B cell (primary cell): ENCODE data around the gene MPP2. TPM values are rescaled to one million over a fixed set of nuclear protein-coding genes. Genes with fewer than 3 reads are reported as not detected.
A peak's percentile ranks its signal among the peaks of the same experiment; 100 is the strongest.

ENCODE experiments used
- ATAC-seq: fragments of 200-7000 bp; cut with Tn5 transposase; one replicate; pipeline ENCODE4 v1.10.0; 2021; ENCODE audit warnings: low read depth, mild to moderate bottlenecking, moderate number of reproducible peaks, moderate library complexity
- CTCF ChIA-PET: fragments of 350-600 bp; sonication (Branson Sonifier 250); formaldehyde crosslinking; loops from one replicate; lab custom pipeline; 2021; ENCODE audit warnings: antibody characterized with exemption, inconsistent platforms; lab: Charles Lee
- POLR2A ChIA-PET: fragments of 350-600 bp; sonication (Branson Sonifier 250); formaldehyde crosslinking; loops from one replicate; lab custom pipeline; 2021; ENCODE audit warnings: antibody characterized with exemption; lab: Charles Lee
- DNase-seq: peaks from one replicate; pipeline ENCODE4 v3.0.0; 2013
- H2AFZ ChIP-seq: 2 replicates; pipeline ENCODE4 v1.6.1; 2012; ENCODE audit warnings: mild to moderate bottlenecking, low read depth, low read length; ENCODE audit not compliant: insufficient read depth, poor library complexity, severe bottlenecking
- H3K27ac ChIP-seq, 2 donors: 1 replicate in 1 of 2; 2 replicates in 1 of 2; pipeline ENCODE4 v1.5.1; 2012 to 2013; ENCODE audit warnings: low read length in 2 of 2, mild to moderate bottlenecking in 2 of 2, moderate library complexity in 1 of 2
- H3K27me3 ChIP-seq, 4 experiments: fragments of 200-600 bp in 1 of 4; sonication (generic) in 1 of 4; replicated peaks in 1 of 4; 1 replicate in 2 of 4; 2 replicates in 2 of 4; pipeline versions ENCODE4 v1.6.1 to v1.7.0; 2013 to 2016; ENCODE audit warnings: low read length in 3 of 4, mild to moderate bottlenecking in 2 of 4, mixed read lengths in 1 of 4, moderate library complexity in 1 of 4; ENCODE audit not compliant: insufficient read depth in 4 of 4, control insufficient read depth in 3 of 4; ENCODE audit errors: control extremely low read depth in 1 of 4
- H3K36me3 ChIP-seq, 2 experiments: replicated peaks in 1 of 2; 1 replicate in 1 of 2; 2 replicates in 1 of 2; pipeline versions ENCODE4 v1.6.1 to v1.7.1; 2013; ENCODE audit warnings: low read length in 1 of 2; ENCODE audit not compliant: insufficient read depth in 2 of 2, control insufficient read depth in 1 of 2; ENCODE audit errors: control extremely low read depth in 1 of 2, extremely low read depth in 1 of 2
- H3K4me1 ChIP-seq, 2 donors: fragments of 200-600 bp in 1 of 2; sonication (generic) in 1 of 2; 1 replicate in 1 of 2; 2 replicates in 1 of 2; pipeline versions ENCODE4 v1.5.1 to v1.6.1; 2013 to 2017; ENCODE audit warnings: low read length in 2 of 2; ENCODE audit not compliant: control insufficient read depth in 2 of 2, insufficient read depth in 2 of 2
- H3K4me2 ChIP-seq: replicated peaks from 2 replicates; pipeline ENCODE3; 2012; ENCODE audit warnings: mild to moderate bottlenecking, low read depth, low read length; ENCODE audit not compliant: poor library complexity, severe bottlenecking
- H3K4me3 ChIP-seq, 5 experiments: fragments of 200-600 bp in 1 of 5; sonication (generic) in 1 of 5; 1 replicate in 3 of 5; 2 replicates in 2 of 5; pipeline versions ENCODE4 v1.5.1 to v1.7.0; 2011 to 2016; ENCODE audit warnings: low read length in 4 of 5, mild to moderate bottlenecking in 4 of 5, low read depth in 2 of 5, control low read depth in 1 of 5, moderate library complexity in 1 of 5; ENCODE audit not compliant: insufficient read depth in 1 of 5; ENCODE audit errors: control extremely low read depth in 1 of 5, extremely low read depth in 1 of 5
- H3K79me2 ChIP-seq: fragments of 200-600 bp; sonication (generic); one replicate; pipeline ENCODE4 v1.6.0; 2016; ENCODE audit warnings: low read length; ENCODE audit not compliant: control insufficient read depth, insufficient read depth
- H3K9ac ChIP-seq: fragments of 200-600 bp; sonication (generic); 2 replicates; pipeline ENCODE4 v1.6.1; 2017; ENCODE audit warnings: mild to moderate bottlenecking, low read length, moderate library complexity
- H3K9me3 ChIP-seq, 3 donors: one replicate each; pipeline versions ENCODE4 v1.6.1 to v1.7.1; 2013; ENCODE audit warnings: low read length in 2 of 3; ENCODE audit not compliant: control insufficient read depth in 2 of 3, insufficient read depth in 1 of 3; ENCODE audit errors: control extremely low read depth in 1 of 3
- H4K20me1 ChIP-seq: 2 replicates; pipeline ENCODE4 v1.6.0; 2012; ENCODE audit warnings: mild to moderate bottlenecking, low read length; ENCODE audit not compliant: insufficient read depth, control insufficient read depth, poor library complexity, severe bottlenecking
- H3K27ac Mint-ChIP-seq: one replicate; pipeline ENCODE4 v1.8.0; 2021; ENCODE audit warnings: mixed read lengths
- H3K27me3 Mint-ChIP-seq: one replicate; pipeline ENCODE4 v1.8.0; 2021; ENCODE audit warnings: mixed read lengths
- H3K4me1 Mint-ChIP-seq: one replicate; pipeline ENCODE4 v1.8.0; 2021; ENCODE audit warnings: mixed read lengths
- H3K4me3 Mint-ChIP-seq: one replicate; pipeline ENCODE4 v1.8.0; 2021; ENCODE audit warnings: mixed read lengths
- H3K9me3 Mint-ChIP-seq: one replicate; pipeline ENCODE4 v1.8.0; 2022; ENCODE audit warnings: mixed read lengths; ENCODE audit not compliant: insufficient read depth
- EZH2 ChIP-seq: IDR thresholded peaks from 2 replicates; pipeline ENCODE4 v1.6.1; 2012; ENCODE audit warnings: borderline replicate concordance, low read depth, mild to moderate bottlenecking, moderate library complexity, low read length; ENCODE audit not compliant: insufficient read depth, poor library complexity, severe bottlenecking
- WGBS: methylation state at CpG from one replicate; pipeline ENCODE4 v1.1.5; 2013; ENCODE audit warnings: missing lambda C conversion rate; ENCODE audit not compliant: insufficient coverage; 5-methylcytosine and 5-hydroxymethylcytosine counted together
- intact Hi-C: fragments of 100-400 bp; cut with micrococcal nuclease; formaldehyde crosslinking; loops from one replicate; pipeline ENCODE4 v1.10.0; 2022
- polyA plus RNA-seq: library from polyadenylated mRNA; depleted of rRNA; stranded (reverse); fragments of >200 nt; gene quantifications from 2 replicates; pipeline ENCODE4 v1.2.3, GENCODE V29; 2012
- total RNA-seq, 2 donors: library from RNA; stranded (reverse); fragments of 120-200 nt in 1 of 2; gene quantifications; 1 replicate in 1 of 2; 2 replicates in 1 of 2; pipeline versions ENCODE4 v1.2.3 to v1.2.4, GENCODE V29; 2013 to 2022
- TF ChIP-seq, protein P1 (sequence below): fragments of 200-600 bp; IDR thresholded peaks from one replicate; pipeline ENCODE4 v1.8.0; 2022; ENCODE audit warnings: antibody characterized with exemption, mild to moderate bottlenecking

Gene MPP2
- total and polyA plus RNA-seq, 2 donors (not counting 1 experiment from before 2014, with no cell fraction given), result 0.15 TPM; not detected in 1

DNA sequence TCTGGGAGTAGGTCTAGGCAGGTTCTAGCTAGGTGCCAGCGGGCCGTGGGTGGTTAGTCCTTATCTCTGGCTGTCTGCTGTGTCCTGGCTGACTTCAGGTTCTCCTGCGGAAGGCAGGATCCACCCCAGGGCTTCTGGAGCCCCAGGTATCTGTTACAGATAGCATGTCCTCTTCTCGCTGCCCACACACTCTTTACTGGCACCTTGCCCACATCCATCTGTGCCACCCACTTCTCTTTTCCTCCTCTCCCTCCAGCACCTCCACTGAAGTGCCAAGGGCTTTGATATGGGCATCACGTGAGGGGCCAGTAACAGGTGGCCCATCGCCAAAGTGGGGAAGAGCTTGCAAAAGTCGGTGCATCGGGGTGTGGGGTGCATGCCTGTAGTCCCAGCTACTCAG, 4.6 kb upstream of the MPP2 start:
- Mint-ChIP-seq H3K27me3 (peaks cover 18% of the 10 kb centered on the region), H3K4me1 (peaks cover 20% of the 10 kb centered on the region), H3K9me3 (no peaks in the 10 kb centered on the region), H3K4me3 (no peak overlapping the region), H3K27ac (no peak overlapping the region)
- Histone ChIP-seq H3K9ac (no peak overlapping the region), H3K36me3 (no peaks in the 10 kb centered on the region), H3K27ac (no peak overlapping the region), H3K4me2 (no peak overlapping the region), H3K4me3 (no peak overlapping the region), H3K9me3 (peaks cover 0 to 13% (median 0%) of the 10 kb centered on the region in 3 donors), H2AFZ (no peak overlapping the region), H3K27me3 (peaks cover 0 to 25% (median 14%) of the 10 kb centered on the region in 4 experiments), H4K20me1 (no peaks in the 10 kb centered on the region), H3K79me2 (no peaks in the 10 kb centered on the region), H3K4me1 (peaks cover 19 to 20% of the 10 kb centered on the region in 2 donors)
- intact Hi-C loops, result no loop called here
- DNase-seq (no peak), ATAC-seq (no peak)
- POLR2A ChIA-PET, result no interaction called here
- 75% methylated on average over 6 of the region's 8 CpGs for WGBS
- CTCF ChIA-PET, result interaction anchor here (1.2 kb wide), 1 partner anchor 32 kb away, joined by 3 read pairs; no protein-coding TSS in a partner anchor
- TF ChIP-seq, protein P1, sequence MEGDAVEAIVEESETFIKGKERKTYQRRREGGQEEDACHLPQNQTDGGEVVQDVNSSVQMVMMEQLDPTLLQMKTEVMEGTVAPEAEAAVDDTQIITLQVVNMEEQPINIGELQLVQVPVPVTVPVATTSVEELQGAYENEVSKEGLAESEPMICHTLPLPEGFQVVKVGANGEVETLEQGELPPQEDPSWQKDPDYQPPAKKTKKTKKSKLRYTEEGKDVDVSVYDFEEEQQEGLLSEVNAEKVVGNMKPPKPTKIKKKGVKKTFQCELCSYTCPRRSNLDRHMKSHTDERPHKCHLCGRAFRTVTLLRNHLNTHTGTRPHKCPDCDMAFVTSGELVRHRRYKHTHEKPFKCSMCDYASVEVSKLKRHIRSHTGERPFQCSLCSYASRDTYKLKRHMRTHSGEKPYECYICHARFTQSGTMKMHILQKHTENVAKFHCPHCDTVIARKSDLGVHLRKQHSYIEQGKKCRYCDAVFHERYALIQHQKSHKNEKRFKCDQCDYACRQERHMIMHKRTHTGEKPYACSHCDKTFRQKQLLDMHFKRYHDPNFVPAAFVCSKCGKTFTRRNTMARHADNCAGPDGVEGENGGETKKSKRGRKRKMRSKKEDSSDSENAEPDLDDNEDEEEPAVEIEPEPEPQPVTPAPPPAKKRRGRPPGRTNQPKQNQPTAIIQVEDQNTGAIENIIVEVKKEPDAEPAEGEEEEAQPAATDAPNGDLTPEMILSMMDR, result no peak
- TF ChIP-seq EZH2, result no peak

DNA sequence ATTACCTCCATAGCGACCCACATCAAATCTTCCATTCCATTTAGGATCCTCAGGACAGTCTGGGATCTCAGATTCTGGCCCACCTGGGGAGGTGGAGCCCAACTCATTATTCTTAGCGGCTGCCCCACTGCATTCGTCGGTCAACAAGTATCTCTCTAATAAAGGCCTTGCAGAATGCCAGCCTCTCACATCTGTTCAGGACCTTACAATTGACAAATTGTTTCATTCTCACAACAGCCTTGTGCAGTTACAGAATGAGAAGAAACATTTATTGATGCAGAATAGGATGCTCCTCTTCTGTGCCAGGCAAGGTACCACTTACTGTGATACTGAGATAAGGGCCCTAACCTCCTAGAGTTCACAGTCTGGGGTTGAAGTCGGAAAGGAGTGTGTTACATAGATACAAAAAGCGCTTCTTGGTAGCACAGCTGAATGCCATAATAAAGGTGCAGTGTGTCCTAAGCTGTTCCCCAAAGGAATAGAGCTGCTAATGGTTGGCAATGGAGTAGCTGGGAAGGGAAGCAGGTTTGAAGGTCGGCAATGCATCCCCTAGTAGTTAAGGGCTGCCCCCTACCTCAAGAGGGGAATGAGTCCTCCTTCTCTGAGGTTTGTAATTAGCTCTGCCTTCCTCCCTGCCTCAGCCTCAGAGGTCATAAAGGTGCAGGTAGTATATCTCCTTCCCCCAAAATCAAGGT, 2.3 kb upstream of the MPP2 start:
- Mint-ChIP-seq H3K4me1 (peaks cover 26% of the 10 kb centered on the region), H3K4me3 (no peak overlapping the region), H3K9me3 (no peaks in the 10 kb centered on the region), H3K27me3 (peaks cover 35% of the 10 kb centered on the region), H3K27ac (peak overlapping the region; percentile 26)
- TF ChIP-seq EZH2, result no peak
- TF ChIP-seq, protein P1, result no peak
- Histone ChIP-seq H3K79me2 (no peaks in the 10 kb centered on the region), H4K20me1 (no peaks in the 10 kb centered on the region), H3K27me3 (peaks cover 0 to 46% (median 27%) of the 10 kb centered on the region in 4 experiments), H3K4me2 (no peak overlapping the region), H3K27ac (no peak overlapping the region), H3K9ac (no peak overlapping the region), H3K4me1 (peaks cover 27 to 32% of the 10 kb centered on the region in 2 donors), H3K9me3 (peaks cover 0 to 24% (median 0%) of the 10 kb centered on the region in 3 donors), H3K4me3 (no peak overlapping the region), H2AFZ (no peak overlapping the region), H3K36me3 (no peaks in the 10 kb centered on the region)
- intact Hi-C loops, result loop anchor here (1.0 kb wide), 1 partner anchor 132 kb away; no protein-coding TSS in a partner anchor
- ChIA-PET CTCF (interaction anchor here (0.6 to 2.2 kb wide), 26 partner anchors 8 to 810 kb away, joined by 3 to 16 read pairs (median 5); no protein-coding TSS in a partner anchor), POLR2A (no interaction called here)
- ATAC-seq (no peak), DNase-seq (no peak)
- WGBS, result 95% methylated on average over 3 of the region's 7 CpGs
